Neural cell (in vitro differentiated cells): ENCODE measurements around the gene PRR33.

Experiments
- POLR2AphosphoS5 ChIP-seq: IDR thresholded peaks from 2 replicates; pipeline ENCODE4 v1.6.1; 2012
- TF ChIP-seq, protein P1 (sequence below): fragments of 450-650 bp; IDR thresholded peaks from 2 replicates; pipeline ENCODE4 v1.5.1; 2014; ENCODE audit warnings: antibody characterized with exemption, mild to moderate bottlenecking, moderate library complexity; ENCODE audit not compliant: poor library complexity, severe bottlenecking

DNA sequence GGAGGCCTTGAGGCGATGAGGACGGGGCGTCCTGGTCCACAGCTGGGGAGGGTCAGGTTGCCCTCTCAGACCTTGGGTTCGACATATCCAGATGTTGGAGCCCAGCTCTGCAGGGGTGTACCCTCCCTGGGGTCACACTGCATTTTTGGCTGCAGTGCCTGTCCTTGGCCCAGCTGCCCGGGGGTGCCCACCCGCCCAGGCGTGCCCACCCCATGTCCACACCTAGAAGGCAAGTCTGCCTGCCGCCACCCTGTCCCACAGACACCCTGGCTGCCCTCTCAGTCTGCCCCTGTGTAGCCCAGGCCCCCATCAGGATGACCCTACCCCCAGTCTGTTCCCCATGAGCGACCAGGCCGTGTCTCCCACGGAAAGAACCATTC, 35.8 kb downstream of the PRR33 start:
- TF ChIP-seq, protein P1, sequence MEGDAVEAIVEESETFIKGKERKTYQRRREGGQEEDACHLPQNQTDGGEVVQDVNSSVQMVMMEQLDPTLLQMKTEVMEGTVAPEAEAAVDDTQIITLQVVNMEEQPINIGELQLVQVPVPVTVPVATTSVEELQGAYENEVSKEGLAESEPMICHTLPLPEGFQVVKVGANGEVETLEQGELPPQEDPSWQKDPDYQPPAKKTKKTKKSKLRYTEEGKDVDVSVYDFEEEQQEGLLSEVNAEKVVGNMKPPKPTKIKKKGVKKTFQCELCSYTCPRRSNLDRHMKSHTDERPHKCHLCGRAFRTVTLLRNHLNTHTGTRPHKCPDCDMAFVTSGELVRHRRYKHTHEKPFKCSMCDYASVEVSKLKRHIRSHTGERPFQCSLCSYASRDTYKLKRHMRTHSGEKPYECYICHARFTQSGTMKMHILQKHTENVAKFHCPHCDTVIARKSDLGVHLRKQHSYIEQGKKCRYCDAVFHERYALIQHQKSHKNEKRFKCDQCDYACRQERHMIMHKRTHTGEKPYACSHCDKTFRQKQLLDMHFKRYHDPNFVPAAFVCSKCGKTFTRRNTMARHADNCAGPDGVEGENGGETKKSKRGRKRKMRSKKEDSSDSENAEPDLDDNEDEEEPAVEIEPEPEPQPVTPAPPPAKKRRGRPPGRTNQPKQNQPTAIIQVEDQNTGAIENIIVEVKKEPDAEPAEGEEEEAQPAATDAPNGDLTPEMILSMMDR, result no peak
- TF ChIP-seq POLR2AphosphoS5, result no peak
